Measurements from ENCODE around the gene AKAP13.

Gene AKAP13

DNA sequence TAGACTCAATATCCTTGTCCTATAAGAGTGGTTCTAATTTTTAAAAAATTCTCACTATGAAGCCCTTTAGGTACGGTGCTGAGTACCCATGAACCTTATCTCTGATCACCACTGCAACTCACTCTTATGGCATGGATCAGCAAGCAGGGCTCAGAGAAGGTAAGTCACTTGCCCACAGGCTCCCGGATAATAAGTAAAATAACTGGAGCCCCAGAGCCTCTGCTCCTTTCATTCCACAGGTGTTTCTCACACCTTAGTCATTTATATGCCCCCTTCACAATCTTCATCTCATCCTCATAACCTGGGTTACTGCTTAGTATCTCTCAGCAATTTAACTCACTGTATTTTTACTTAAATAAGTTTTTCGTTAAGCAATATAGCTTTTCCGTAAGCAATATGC is 28.4 kb upstream of the AKAP13 start:
- H2AFZ ChIP-seq (ENCODE audit: low read depth, low read length) = no peak overlapping the region

DNA sequence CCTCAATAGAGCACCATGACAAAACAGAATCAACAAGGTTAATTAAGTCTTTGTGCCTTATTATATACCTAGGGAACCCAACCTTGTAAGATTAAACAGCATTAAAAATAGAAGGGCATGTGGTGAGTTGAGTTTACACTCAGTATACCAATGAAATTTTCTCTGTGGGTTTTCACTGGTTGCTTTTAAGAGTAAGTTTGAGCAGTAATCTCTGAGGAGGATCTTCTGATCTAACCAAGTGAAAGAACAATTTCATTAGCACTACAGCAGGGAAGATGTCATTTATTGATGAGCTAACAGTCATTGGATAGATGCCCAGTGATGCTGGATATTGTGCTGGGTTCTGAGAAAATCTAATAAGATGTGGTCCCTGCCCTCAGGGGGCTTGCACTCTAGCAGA is 26.9 kb upstream of the AKAP13 start:
- no peaks in the 10 kb centered on the region for H4K20me1 ChIP-seq (ENCODE audit: insufficient read depth, low read length)
- H3K36me3 ChIP-seq (replicated peaks; ENCODE audit: low read depth, low read length) = no peaks in the 10 kb centered on the region
- no peaks in the 10 kb centered on the region for H3K79me2 ChIP-seq (ENCODE audit: low read length)
- H3K27ac ChIP-seq (ENCODE audit: low read length) = no peak overlapping the region
- peaks cover 13% of the 10 kb centered on the region for H3K4me1 ChIP-seq (ENCODE audit: low read length)
- no peaks in the 10 kb centered on the region for H3K9me3 ChIP-seq (ENCODE audit: insufficient read depth, low read length)
- no peak overlapping the region for H2AFZ ChIP-seq (ENCODE audit: low read depth, low read length)
- no peak for TF ChIP-seq EZH2phosphoT487 (IDR thresholded peaks at IDR 0.05; ENCODE audit: low read depth)
- TF ChIP-seq, protein P1, sequence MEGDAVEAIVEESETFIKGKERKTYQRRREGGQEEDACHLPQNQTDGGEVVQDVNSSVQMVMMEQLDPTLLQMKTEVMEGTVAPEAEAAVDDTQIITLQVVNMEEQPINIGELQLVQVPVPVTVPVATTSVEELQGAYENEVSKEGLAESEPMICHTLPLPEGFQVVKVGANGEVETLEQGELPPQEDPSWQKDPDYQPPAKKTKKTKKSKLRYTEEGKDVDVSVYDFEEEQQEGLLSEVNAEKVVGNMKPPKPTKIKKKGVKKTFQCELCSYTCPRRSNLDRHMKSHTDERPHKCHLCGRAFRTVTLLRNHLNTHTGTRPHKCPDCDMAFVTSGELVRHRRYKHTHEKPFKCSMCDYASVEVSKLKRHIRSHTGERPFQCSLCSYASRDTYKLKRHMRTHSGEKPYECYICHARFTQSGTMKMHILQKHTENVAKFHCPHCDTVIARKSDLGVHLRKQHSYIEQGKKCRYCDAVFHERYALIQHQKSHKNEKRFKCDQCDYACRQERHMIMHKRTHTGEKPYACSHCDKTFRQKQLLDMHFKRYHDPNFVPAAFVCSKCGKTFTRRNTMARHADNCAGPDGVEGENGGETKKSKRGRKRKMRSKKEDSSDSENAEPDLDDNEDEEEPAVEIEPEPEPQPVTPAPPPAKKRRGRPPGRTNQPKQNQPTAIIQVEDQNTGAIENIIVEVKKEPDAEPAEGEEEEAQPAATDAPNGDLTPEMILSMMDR (IDR thresholded peaks at IDR 0.05; ENCODE audit: low read depth, low read length) = no peak
- H3K4me2 ChIP-seq (ENCODE audit: low read length) = no peak overlapping the region
- no peak overlapping the region for H3K9ac ChIP-seq (ENCODE audit: low read length)
- no peak overlapping the region for H3K4me3 ChIP-seq (ENCODE audit: low read length)
- H3K27me3 ChIP-seq (ENCODE audit: low read depth, low read length) = peaks cover 17% of the 10 kb centered on the region

More for the DNA sequence above, 28.4 kb upstream of the AKAP13 start:
- Histone ChIP-seq H3K9ac (ENCODE audit: low read length) (no peak overlapping the region), H3K36me3 (replicated peaks; ENCODE audit: low read depth, low read length) (no peaks in the 10 kb centered on the region), H3K27me3 (ENCODE audit: low read depth, low read length) (peaks cover 17% of the 10 kb centered on the region), H3K4me1 (ENCODE audit: low read length) (no peaks in the 10 kb centered on the region; the same call in 1 of the 2 replicates), H3K27ac (ENCODE audit: low read length) (no peak overlapping the region), H3K4me2 (ENCODE audit: low read length) (no peak overlapping the region), H3K79me2 (ENCODE audit: low read length) (no peaks in the 10 kb centered on the region), H3K4me3 (ENCODE audit: low read length) (no peak overlapping the region), H3K9me3 (ENCODE audit: insufficient read depth, low read length) (no peaks in the 10 kb centered on the region), H4K20me1 (ENCODE audit: insufficient read depth, low read length) (no peaks in the 10 kb centered on the region)
- TF ChIP-seq, protein P1 (IDR thresholded peaks at IDR 0.05; ENCODE audit: low read depth, low read length) = no peak
- TF ChIP-seq EZH2phosphoT487 (IDR thresholded peaks at IDR 0.05; ENCODE audit: low read depth) = no peak

DNA sequence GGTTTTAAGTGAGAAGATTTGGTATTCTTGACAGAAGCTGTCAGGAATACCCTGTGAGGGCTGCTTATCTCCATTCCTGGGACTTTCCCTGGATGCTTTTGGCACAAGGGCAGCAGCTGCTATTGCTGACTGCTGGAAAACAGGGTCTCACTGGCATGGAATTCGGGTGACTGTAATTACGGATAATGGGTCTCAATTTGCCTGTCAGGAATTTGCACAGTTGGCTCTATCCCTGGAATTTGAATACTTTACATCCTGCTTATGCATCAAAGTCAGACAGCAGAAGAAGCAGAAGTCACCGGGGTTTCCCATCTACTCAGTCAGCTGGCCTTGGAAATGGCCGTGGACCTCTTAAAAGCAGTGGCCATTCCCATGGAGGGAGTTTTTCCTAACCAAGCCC is 25.9 kb upstream of the AKAP13 start:
- H3K36me3 ChIP-seq (replicated peaks; ENCODE audit: low read depth, low read length) = no peaks in the 10 kb centered on the region
- no peak overlapping the region for H3K4me3 ChIP-seq (ENCODE audit: low read length)
- no peak overlapping the region for H3K9ac ChIP-seq (ENCODE audit: low read length)
- peaks cover 17% of the 10 kb centered on the region for H3K27me3 ChIP-seq (ENCODE audit: low read depth, low read length)
- no peaks in the 10 kb centered on the region for H4K20me1 ChIP-seq (ENCODE audit: insufficient read depth, low read length)
- H3K4me2 ChIP-seq (ENCODE audit: low read length) = no peak overlapping the region
- TF ChIP-seq EZH2phosphoT487 (IDR thresholded peaks at IDR 0.05; ENCODE audit: low read depth) = no peak
- TF ChIP-seq, protein P1 (IDR thresholded peaks at IDR 0.05; ENCODE audit: low read depth, low read length) = no peak
- H3K9me3 ChIP-seq (ENCODE audit: insufficient read depth, low read length) = no peaks in the 10 kb centered on the region
- no peaks in the 10 kb centered on the region for H3K79me2 ChIP-seq (ENCODE audit: low read length)
- peaks cover 16% of the 10 kb centered on the region for H3K4me1 ChIP-seq (ENCODE audit: low read length)
- H2AFZ ChIP-seq (ENCODE audit: low read depth, low read length) = no peak overlapping the region
- no peak overlapping the region for H3K27ac ChIP-seq (ENCODE audit: low read length)

DNA sequence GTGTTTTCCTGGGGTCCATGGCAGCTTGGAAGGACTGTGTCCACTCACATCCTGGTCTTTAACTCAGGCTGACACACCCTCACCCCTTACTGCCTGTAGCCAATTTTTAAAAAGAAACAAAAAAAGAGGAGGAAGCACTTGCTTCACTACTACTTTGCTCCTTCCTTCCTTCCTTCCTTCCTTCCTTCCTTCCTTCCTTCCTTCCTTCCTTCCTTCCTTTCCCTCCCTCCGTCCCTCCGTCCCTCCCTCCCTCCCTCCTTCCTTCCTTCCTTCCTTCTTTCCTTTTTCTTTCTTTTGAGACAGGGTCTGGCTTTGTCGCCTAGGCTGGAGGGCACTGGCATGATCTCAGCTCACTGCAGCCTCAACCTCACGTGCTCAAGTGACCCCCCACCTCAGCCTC is 25.5 kb upstream of the AKAP13 start:
- no peaks in the 10 kb centered on the region for H3K9me3 ChIP-seq (ENCODE audit: insufficient read depth, low read length)
- H3K36me3 ChIP-seq (replicated peaks; ENCODE audit: low read depth, low read length) = no peaks in the 10 kb centered on the region
- TF ChIP-seq, protein P1 (IDR thresholded peaks at IDR 0.05; ENCODE audit: low read depth, low read length) = no peak
- TF ChIP-seq EZH2phosphoT487 (IDR thresholded peaks at IDR 0.05; ENCODE audit: low read depth) = no peak
- H4K20me1 ChIP-seq (ENCODE audit: insufficient read depth, low read length) = no peaks in the 10 kb centered on the region
- H3K4me2 ChIP-seq (ENCODE audit: low read length) = no peak overlapping the region
- H3K4me3 ChIP-seq (ENCODE audit: low read length) = no peak overlapping the region
- H3K4me1 ChIP-seq (ENCODE audit: low read length) = peaks cover 16% of the 10 kb centered on the region
- no peak overlapping the region for H2AFZ ChIP-seq (ENCODE audit: low read depth, low read length)
- H3K9ac ChIP-seq (ENCODE audit: low read length) = no peak overlapping the region
- peaks cover 17% of the 10 kb centered on the region for H3K27me3 ChIP-seq (ENCODE audit: low read depth, low read length)
- H3K27ac ChIP-seq (ENCODE audit: low read length) = no peak overlapping the region
- no peaks in the 10 kb centered on the region for H3K79me2 ChIP-seq (ENCODE audit: low read length)

All from OCI-LY3 (cell line).